ENCODE data around the gene DOC2B. TPM values are rescaled to one million over a fixed set of nuclear protein-coding genes. Genes with fewer than 3 reads are reported as not detected.
A peak's percentile ranks its signal among the peaks of the same experiment; 100 is the strongest.
"Not testable (repeated sequence)": the region's sequence is repeated elsewhere in the genome, so short reads cannot be mapped to it uniquely, and the experiment has no call there.

DOC2B gene
- total RNA-seq, 1 experiment from 2014 or later = 15.2 TPM

DNA sequence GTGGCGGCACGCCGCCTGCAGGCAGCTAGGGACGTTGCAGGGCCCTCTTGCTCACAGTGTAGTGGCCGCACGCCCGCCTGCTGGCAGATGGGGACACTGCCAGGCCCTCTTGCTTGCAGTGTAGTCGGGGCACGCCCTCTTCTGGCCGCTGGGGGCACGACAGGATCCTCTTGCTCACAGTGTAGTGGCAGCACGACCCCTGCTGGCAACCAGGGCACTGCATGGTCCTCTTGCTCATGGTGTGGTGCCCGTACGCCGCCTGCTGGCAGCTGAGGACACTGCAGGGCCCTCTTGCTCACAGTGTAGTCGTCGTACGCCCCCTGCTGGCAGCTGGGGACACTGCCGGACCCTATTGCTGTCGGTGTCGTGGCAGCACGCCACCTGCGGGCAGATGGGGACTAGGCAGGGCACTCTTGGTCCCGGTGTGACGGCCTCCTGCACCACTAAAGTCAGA lies 47.1 kb downstream of the DOC2B start:
- H3K27ac ChIP-seq (ENCODE audit: low read depth, low read length); H3K4me3 ChIP-seq (replicated peaks in 1 of 2; ENCODE audit: low read depth in 1 of 2, low read length in 2 of 2); H3K36me3 ChIP-seq (ENCODE audit: control insufficient read depth in 1 of 2, insufficient read depth in 2 of 2, low read length in 2 of 2); H3K9me3 ChIP-seq (ENCODE audit: control insufficient read depth in 1 of 2, insufficient read depth in 1 of 2, low read depth in 1 of 2, low read length in 2 of 2); POLR2A ChIA-PET; RAD21 ChIA-PET (ENCODE audit: low non-redundant PET in 1 of 2, low total read pairs in 2 of 2, uncharacterized antibody in 2 of 2, unreplicated experiment in 2 of 2); CTCF ChIA-PET; H3K9me2 ChIP-seq (ENCODE audit: insufficient read depth); H3K9ac ChIP-seq (ENCODE audit: low read length); intact Hi-C loops (cut with micrococcal nuclease); H4K20me1 ChIP-seq (ENCODE audit: insufficient read depth); H3K79me2 ChIP-seq (ENCODE audit: insufficient read depth, low read length); H2AFZ ChIP-seq (ENCODE audit: low read depth, low read length, poor library complexity, severe bottlenecking); H3K4me2 ChIP-seq (ENCODE audit: low read length); DNase-seq (ENCODE audit: low read depth, low spot score); H3K4me1 ChIP-seq (ENCODE audit: control insufficient read depth in 1 of 2, insufficient read depth in 2 of 2, low read length in 2 of 2); BruUV-seq (replicated peaks); H3K27me3 ChIP-seq (ENCODE audit: insufficient read depth, low read length): not testable (repeated sequence)
- TF ChIP-seq CTCF (IDR thresholded peaks at IDR 0.05 in 2 of 3, conservative IDR thresholded peaks at IDR 0.05 in 1 of 3; ENCODE audit: borderline replicate concordance in 1 of 3, insufficient read depth in 1 of 3, low read depth in 2 of 3, low read length in 2 of 3) = peak; percentile 6 to 37 (median 23); a peak in 2 of 6 replicates
- ATAC-seq = peak; percentile 78

- DNase-seq (ENCODE audit: low read depth, low spot score); H3K4me1 ChIP-seq (ENCODE audit: control insufficient read depth in 1 of 2, insufficient read depth in 2 of 2, low read length in 2 of 2); H4K20me1 ChIP-seq (ENCODE audit: insufficient read depth); H3K4me2 ChIP-seq (ENCODE audit: low read length); H3K79me2 ChIP-seq (ENCODE audit: insufficient read depth, low read length); POLR2A ChIA-PET; H3K9ac ChIP-seq (ENCODE audit: low read length); ATAC-seq; H2AFZ ChIP-seq (ENCODE audit: low read depth, low read length, poor library complexity, severe bottlenecking); H3K9me2 ChIP-seq (ENCODE audit: insufficient read depth); H3K9me3 ChIP-seq (ENCODE audit: control insufficient read depth in 1 of 2, insufficient read depth in 1 of 2, low read depth in 1 of 2, low read length in 2 of 2); H3K36me3 ChIP-seq (ENCODE audit: control insufficient read depth in 1 of 2, insufficient read depth in 2 of 2, low read length in 2 of 2); H3K4me3 ChIP-seq (replicated peaks in 1 of 2; ENCODE audit: low read depth in 1 of 2, low read length in 2 of 2); RAD21 ChIA-PET (ENCODE audit: low non-redundant PET in 1 of 2, low total read pairs in 2 of 2, uncharacterized antibody in 2 of 2, unreplicated experiment in 2 of 2); intact Hi-C loops (cut with micrococcal nuclease); CTCF ChIA-PET; H3K27ac ChIP-seq (ENCODE audit: low read depth, low read length); BruUV-seq (replicated peaks); H3K27me3 ChIP-seq (ENCODE audit: insufficient read depth, low read length): not testable (repeated sequence)
These were observed 47.5 kb downstream of the DOC2B start for GRCh38 chr17:133932-134331.

Measured in HCT116 (cell line).